Endometrial microvascular endothelial cells (primary cell): Measurements from ENCODE around the gene TGM2. TPM values are rescaled to one million over a fixed set of nuclear protein-coding genes. Genes with fewer than 3 reads are reported as not detected.

Source experiments
- in situ Hi-C: cut with HindIII; loops from 2 replicates; pipeline ENCODE4 v1.10.0; 2017; ENCODE audit warnings: low sequenced_read_pairs, low pct_unique_long_range_greater_than_20kb; ENCODE audit errors: inconsistent ontology term
- total RNA-seq: library from RNA; depleted of rRNA; stranded (reverse); fragments of >200 nt; gene quantifications from one replicate; pipeline ENCODE4 v1.2.3, GENCODE V29; 2015; ENCODE audit errors: inconsistent ontology term

Gene TGM2
- total RNA-seq, 1 donor from 2014 or later = 741 TPM

- in situ Hi-C loops = no loop called here
Measured at GRCh38 chr20:38128691-38129090, 36.4 kb downstream of the TGM2 start.

- in situ Hi-C loops = no loop called here
Measured at GRCh38 chr20:38127920-38128528, 37.0 kb downstream of the TGM2 start.

GRCh38 chr20:38126932-38127621 is 38.0 kb downstream of the TGM2 start:
- in situ Hi-C loops = no loop called here

- in situ Hi-C loops = no loop called here
Measured at GRCh38 chr20:38126146-38126921, 38.7 kb downstream of the TGM2 start.

GRCh38 chr20:38125157-38126056 is 39.7 kb downstream of the TGM2 start:
- in situ Hi-C loops = no loop called here

GRCh38 chr20:38123021-38123587 is 42.0 kb downstream of the TGM2 start:
- in situ Hi-C loops = no loop called here

GRCh38 chr20:38121741-38122140 is 43.3 kb downstream of the TGM2 start:
- in situ Hi-C loops = no loop called here

- in situ Hi-C loops = no loop called here
Measured at GRCh38 chr20:38120625-38120988, 44.5 kb downstream of the TGM2 start.

- in situ Hi-C loops = no loop called here
Measured at GRCh38 chr20:38119446-38119845, 45.6 kb downstream of the TGM2 start.

- in situ Hi-C loops = no loop called here
Measured at GRCh38 chr20:38117635-38118034, 47.4 kb downstream of the TGM2 start.

- in situ Hi-C loops = no loop called here
Measured at GRCh38 chr20:38117205-38117604, 47.9 kb downstream of the TGM2 start.

- in situ Hi-C loops = no loop called here
Measured at GRCh38 chr20:38116409-38117165, 48.5 kb downstream of the TGM2 start.

- in situ Hi-C loops = no loop called here
Measured at GRCh38 chr20:38115896-38116295, 49.2 kb downstream of the TGM2 start.

GRCh38 chr20:38115205-38115604 is 49.9 kb downstream of the TGM2 start:
- in situ Hi-C loops = no loop called here

GRCh38 chr20:38114353-38114791 is 50.7 kb downstream of the TGM2 start:
- in situ Hi-C loops = no loop called here

- in situ Hi-C loops = no loop called here
Measured at GRCh38 chr20:38113401-38114325, 51.4 kb downstream of the TGM2 start.

- in situ Hi-C loops = no loop called here
Measured at GRCh38 chr20:38112930-38113294, 52.2 kb downstream of the TGM2 start.
